GM19035 (cell line): ENCODE data around the gene CALB2.

Source experiments
- ATAC-seq: cut with Tn5 transposase; IDR thresholded peaks from one replicate; pipeline ENCODE4 v1.9.1; 2021; ENCODE audit not compliant: unreplicated experiment

CALB2 gene

GRCh38 chr16:71384073-71384724, 25.7 kb downstream of the CALB2 start:
- ATAC-seq, result no peak

- ATAC-seq, result no peak
Observed at GRCh38 chr16:71387045-71387871, 28.7 kb downstream of the CALB2 start.

GRCh38 chr16:71389330-71389729, 30.8 kb downstream of the CALB2 start:
- no peak for ATAC-seq

- ATAC-seq, result no peak
Observed at GRCh38 chr16:71396594-71396993, 38.1 kb downstream of the CALB2 start.

- ATAC-seq, result no peak
Observed at GRCh38 chr16:71399801-71400563, 41.5 kb downstream of the CALB2 start.

- ATAC-seq, result no peak
Observed at GRCh38 chr16:71402007-71402406, 43.5 kb downstream of the CALB2 start.

- ATAC-seq, result no peak
Observed at GRCh38 chr16:71402674-71403073, 44.2 kb downstream of the CALB2 start.

- no peak for ATAC-seq
Observed at GRCh38 chr16:71404364-71404763, 45.8 kb downstream of the CALB2 start.

- no peak for ATAC-seq
Observed at GRCh38 chr16:71406316-71406715, 47.8 kb downstream of the CALB2 start.

GRCh38 chr16:71406724-71407123, 48.2 kb downstream of the CALB2 start:
- ATAC-seq, result no peak

GRCh38 chr16:71407731-71408130, 49.2 kb downstream of the CALB2 start:
- ATAC-seq, result no peak

GRCh38 chr16:71408536-71408935, 50.0 kb downstream of the CALB2 start:
- ATAC-seq, result no peak

- ATAC-seq, result no peak
Observed at GRCh38 chr16:71409011-71409775, 50.7 kb downstream of the CALB2 start.

- no peak for ATAC-seq
Observed at GRCh38 chr16:71410146-71410545, 51.6 kb downstream of the CALB2 start.

- ATAC-seq, result peak; percentile 67
Observed at GRCh38 chr16:71412270-71413160, 54.0 kb downstream of the CALB2 start.

GRCh38 chr16:71413341-71413740, 54.8 kb downstream of the CALB2 start:
- no peak for ATAC-seq

- no peak for ATAC-seq
Observed at GRCh38 chr16:71414038-71414437, 55.5 kb downstream of the CALB2 start.

GRCh38 chr16:71421911-71422310, 63.4 kb downstream of the CALB2 start:
- no peak for ATAC-seq

GRCh38 chr16:71423016-71423415, 64.5 kb downstream of the CALB2 start:
- no peak for ATAC-seq

GRCh38 chr16:71423865-71424264, 65.3 kb downstream of the CALB2 start:
- no peak for ATAC-seq
